NCI-H69 (cell line): ENCODE measurements around the gene HECW1.
"Not testable (repeated sequence)": the region's sequence is repeated elsewhere in the genome, so short reads cannot be mapped to it uniquely, and the experiment has no call there.

Experiments
- DNase-seq: peaks from one replicate; lab custom pipeline; 2025; lab: John Stamatoyannopoulos, UW

Gene HECW1

GRCh38 chr7:43537765-43538403, 425.4 kb downstream of the HECW1 start:
- DNase-seq: no peak

GRCh38 chr7:43538404-43538771, 425.9 kb downstream of the HECW1 start:
- no peak for DNase-seq

- no peak for DNase-seq
Measured at GRCh38 chr7:43540471-43540870, 428.0 kb downstream of the HECW1 start.

GRCh38 chr7:43542716-43543115, 430.3 kb downstream of the HECW1 start:
- DNase-seq: no peak

GRCh38 chr7:43546231-43546630, 433.8 kb downstream of the HECW1 start:
- DNase-seq: no peak

- DNase-seq: no peak
Measured at GRCh38 chr7:43550427-43550826, 438.0 kb downstream of the HECW1 start.

- DNase-seq: no peak
Measured at GRCh38 chr7:43552122-43552521, 439.7 kb downstream of the HECW1 start.

GRCh38 chr7:43553999-43554398, 441.6 kb downstream of the HECW1 start:
- DNase-seq: no peak

- DNase-seq: no peak
Measured at GRCh38 chr7:43554423-43554822, 442.0 kb downstream of the HECW1 start.

- DNase-seq: no peak
Measured at GRCh38 chr7:43557831-43558495, 445.5 kb downstream of the HECW1 start.

GRCh38 chr7:43559171-43559945, 446.9 kb downstream of the HECW1 start:
- no peak for DNase-seq

- no peak for DNase-seq
Measured at GRCh38 chr7:43559946-43560335, 447.5 kb downstream of the HECW1 start.

GRCh38 chr7:43560742-43561330, 448.4 kb downstream of the HECW1 start:
- DNase-seq: no peak

GRCh38 chr7:43562383-43562782, 449.9 kb downstream of the HECW1 start:
- no peak for DNase-seq

- DNase-seq: peak; percentile 11
Measured at GRCh38 chr7:43565786-43566185, 453.3 kb downstream of the HECW1 start.

GRCh38 chr7:43568529-43568928, 456.1 kb downstream of the HECW1 start:
- DNase-seq: peak; percentile 82

- no peak for DNase-seq
Measured at GRCh38 chr7:43569424-43569823, 457.0 kb downstream of the HECW1 start.

GRCh38 chr7:43570688-43571365, 458.4 kb downstream of the HECW1 start:
- no peak for DNase-seq

- DNase-seq: no peak
Measured at GRCh38 chr7:43572516-43573049, 460.1 kb downstream of the HECW1 start.

- not testable (repeated sequence) for DNase-seq
Measured at GRCh38 chr7:43573832-43574231, 461.4 kb downstream of the HECW1 start.

- DNase-seq: no peak
Measured at GRCh38 chr7:43575506-43575905, 463.1 kb downstream of the HECW1 start.

GRCh38 chr7:43576241-43576640, 463.8 kb downstream of the HECW1 start:
- no peak for DNase-seq
